ENCODE results near the gene SPIB. TPM values are rescaled to one million over a fixed set of nuclear protein-coding genes. Genes with fewer than 3 reads are reported as not detected.
A peak's percentile ranks its signal among the peaks of the same experiment; 100 is the strongest.

SPIB gene
- total and polyA plus RNA-seq, 4 donors: 0.09 to 5.0 (median 0.36) TPM

DNA sequence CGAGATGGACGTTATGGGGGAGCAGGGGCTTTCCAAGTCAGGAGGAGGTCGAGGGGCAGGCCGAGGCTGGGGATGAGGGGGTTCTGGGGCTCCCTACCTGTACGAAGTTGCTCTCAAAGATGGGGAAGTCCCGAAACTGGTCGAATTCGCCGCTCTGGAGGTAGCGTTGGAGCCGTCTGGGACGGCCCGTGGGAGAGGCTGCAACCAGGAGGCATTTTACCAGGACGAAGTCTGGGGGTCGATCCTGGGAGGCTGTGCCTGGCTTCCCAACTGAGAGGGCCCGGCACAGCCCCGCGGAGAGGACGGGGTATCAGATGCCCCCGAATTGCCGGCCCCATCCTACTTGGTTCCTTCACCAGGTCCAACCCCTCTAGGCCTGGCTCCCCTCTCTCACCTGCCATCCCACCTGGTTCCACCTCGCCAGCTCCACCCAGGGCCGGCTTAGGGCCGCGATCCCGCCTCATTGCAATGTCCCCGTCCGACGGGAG, 57.0 kb downstream of the SPIB start:
- Histone ChIP-seq H3K27ac (ENCODE audit: low read depth in 1 of 2, low read length in 2 of 2) (peak overlapping the region; percentile 60 to 61), H3K9me3 (ENCODE audit: control insufficient read depth in 4 of 4, low read length in 3 of 4) (no peaks in the 10 kb centered on the region), H3K4me1 (ENCODE audit: control insufficient read depth in 4 of 4, insufficient read depth in 4 of 4, low read length in 3 of 4) (peaks cover 4 to 19% (median 15%) of the 10 kb centered on the region in 4 donors), H3K9ac (ENCODE audit: low read depth in 1 of 2, low read length in 2 of 2) (no peak overlapping the region), H3K36me3 (ENCODE audit: control insufficient read depth in 4 of 4, insufficient read depth in 3 of 4, low read depth in 1 of 4, low read length in 3 of 4) (peaks cover 5 to 17% (median 8%) of the 10 kb centered on the region in 4 donors), H3K27me3 (ENCODE audit: control insufficient read depth in 4 of 4, insufficient read depth in 4 of 4, low read length in 3 of 4) (no peaks in the 10 kb centered on the region), H3K4me3 (ENCODE audit: low read depth in 1 of 3, low read length in 3 of 3) (peak overlapping the region in 1 of 3 donors; percentile 89)
- no peak for DNase-seq (ENCODE audit: low spot score)
- 80% methylated on average over 29 of the region's 29 CpGs for WGBS
- TF ChIP-seq JUND (IDR thresholded peaks at IDR 0.05): no peak
- TF ChIP-seq YY1 (IDR thresholded peaks at IDR 0.05): no peak
- no peak for TF ChIP-seq HNF4A (conservative IDR thresholded peaks at IDR 0.05)
- no peak for TF ChIP-seq RAD21 (IDR thresholded peaks at IDR 0.05)
- TF ChIP-seq SP1 (IDR thresholded peaks at IDR 0.05): no peak
- TF ChIP-seq, protein P1, sequence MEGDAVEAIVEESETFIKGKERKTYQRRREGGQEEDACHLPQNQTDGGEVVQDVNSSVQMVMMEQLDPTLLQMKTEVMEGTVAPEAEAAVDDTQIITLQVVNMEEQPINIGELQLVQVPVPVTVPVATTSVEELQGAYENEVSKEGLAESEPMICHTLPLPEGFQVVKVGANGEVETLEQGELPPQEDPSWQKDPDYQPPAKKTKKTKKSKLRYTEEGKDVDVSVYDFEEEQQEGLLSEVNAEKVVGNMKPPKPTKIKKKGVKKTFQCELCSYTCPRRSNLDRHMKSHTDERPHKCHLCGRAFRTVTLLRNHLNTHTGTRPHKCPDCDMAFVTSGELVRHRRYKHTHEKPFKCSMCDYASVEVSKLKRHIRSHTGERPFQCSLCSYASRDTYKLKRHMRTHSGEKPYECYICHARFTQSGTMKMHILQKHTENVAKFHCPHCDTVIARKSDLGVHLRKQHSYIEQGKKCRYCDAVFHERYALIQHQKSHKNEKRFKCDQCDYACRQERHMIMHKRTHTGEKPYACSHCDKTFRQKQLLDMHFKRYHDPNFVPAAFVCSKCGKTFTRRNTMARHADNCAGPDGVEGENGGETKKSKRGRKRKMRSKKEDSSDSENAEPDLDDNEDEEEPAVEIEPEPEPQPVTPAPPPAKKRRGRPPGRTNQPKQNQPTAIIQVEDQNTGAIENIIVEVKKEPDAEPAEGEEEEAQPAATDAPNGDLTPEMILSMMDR (IDR thresholded peaks at IDR 0.05; ENCODE audit: low read depth, low read length, missing input control): no peak
- TF ChIP-seq EGR1 (IDR thresholded peaks at IDR 0.05; ENCODE audit: low read depth in 2 of 2): no peak
- TF ChIP-seq, protein P2, sequence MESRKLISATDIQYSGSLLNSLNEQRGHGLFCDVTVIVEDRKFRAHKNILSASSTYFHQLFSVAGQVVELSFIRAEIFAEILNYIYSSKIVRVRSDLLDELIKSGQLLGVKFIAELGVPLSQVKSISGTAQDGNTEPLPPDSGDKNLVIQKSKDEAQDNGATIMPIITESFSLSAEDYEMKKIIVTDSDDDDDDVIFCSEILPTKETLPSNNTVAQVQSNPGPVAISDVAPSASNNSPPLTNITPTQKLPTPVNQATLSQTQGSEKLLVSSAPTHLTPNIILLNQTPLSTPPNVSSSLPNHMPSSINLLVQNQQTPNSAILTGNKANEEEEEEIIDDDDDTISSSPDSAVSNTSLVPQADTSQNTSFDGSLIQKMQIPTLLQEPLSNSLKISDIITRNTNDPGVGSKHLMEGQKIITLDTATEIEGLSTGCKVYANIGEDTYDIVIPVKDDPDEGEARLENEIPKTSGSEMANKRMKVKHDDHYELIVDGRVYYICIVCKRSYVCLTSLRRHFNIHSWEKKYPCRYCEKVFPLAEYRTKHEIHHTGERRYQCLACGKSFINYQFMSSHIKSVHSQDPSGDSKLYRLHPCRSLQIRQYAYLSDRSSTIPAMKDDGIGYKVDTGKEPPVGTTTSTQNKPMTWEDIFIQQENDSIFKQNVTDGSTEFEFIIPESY (IDR thresholded peaks at IDR 0.05): no peak
- no peak for TF ChIP-seq RXRA (IDR thresholded peaks at IDR 0.05)
- TF ChIP-seq, protein P3, sequence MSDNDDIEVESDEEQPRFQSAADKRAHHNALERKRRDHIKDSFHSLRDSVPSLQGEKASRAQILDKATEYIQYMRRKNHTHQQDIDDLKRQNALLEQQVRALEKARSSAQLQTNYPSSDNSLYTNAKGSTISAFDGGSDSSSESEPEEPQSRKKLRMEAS (IDR thresholded peaks at IDR 0.05): no peak
- no peak for TF ChIP-seq FOXA1 (IDR thresholded peaks at IDR 0.05)

DNA sequence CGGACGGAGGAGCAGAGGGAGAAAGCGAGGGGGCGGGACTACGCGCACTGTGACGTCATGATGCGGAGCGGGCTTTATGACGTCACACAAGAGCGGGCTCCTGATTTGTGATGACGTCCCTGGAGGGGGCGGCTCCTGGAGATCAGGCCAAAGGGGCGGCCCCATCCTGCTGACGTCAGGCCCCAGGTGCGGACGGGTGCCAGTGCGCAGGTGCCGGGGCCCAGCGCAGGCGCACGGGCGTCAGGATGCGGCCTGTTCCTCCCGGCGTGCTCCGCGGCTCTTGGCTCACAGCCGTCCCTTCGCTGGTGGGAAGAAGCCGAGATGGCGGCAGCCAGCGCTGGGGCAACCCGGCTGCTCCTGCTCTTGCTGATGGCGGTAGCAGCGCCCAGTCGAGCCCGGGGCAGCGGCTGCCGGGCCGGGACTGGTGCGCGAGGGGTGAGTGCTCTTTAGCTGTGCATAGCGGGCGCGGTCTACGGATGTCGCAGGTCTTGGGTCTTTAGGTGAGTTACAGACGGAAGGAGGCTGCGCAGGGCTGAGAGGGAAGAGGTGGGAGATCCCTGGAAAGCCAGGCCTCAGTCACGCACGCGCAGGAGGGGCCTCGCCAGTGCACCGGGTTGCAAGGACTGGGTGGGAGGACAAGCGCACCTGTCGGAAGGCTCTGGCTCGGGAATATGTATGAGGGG, 57.6 kb downstream of the SPIB start, which contains the start of the genes EMC10 and GARIN5A:
Gene EMC10, plus strand, starts transcription at position 284 of the 683 bp plus-strand sequence. Its CDS starts 38 bp downstream, at position 322.
Gene GARIN5A, minus strand, starts transcription at position 625 of the 683 bp plus-strand sequence. Its CDS starts 460 bp downstream, at position 165.
- WGBS: 3% methylated on average over 58 of the region's 58 CpGs
- Histone ChIP-seq H3K9ac (ENCODE audit: low read depth in 1 of 2, low read length in 2 of 2) (peak within 1 kb of the TSS; percentile 58 to 81), H3K4me3 (ENCODE audit: low read depth in 1 of 3, low read length in 3 of 3) (peak within 1 kb of the TSS; percentile 89 to 99 (median 94))

More for the DNA sequence above, 57.6 kb downstream of the SPIB start, which contains the start of the genes EMC10 and GARIN5A:
- peak; percentile 81 for DNase-seq (ENCODE audit: low spot score)
- Histone ChIP-seq H3K4me1 (ENCODE audit: control insufficient read depth in 4 of 4, insufficient read depth in 4 of 4, low read length in 3 of 4) (peaks cover 4 to 19% (median 15%) of the 10 kb centered on the region in 4 donors), H3K27ac (ENCODE audit: low read depth in 1 of 2, low read length in 2 of 2) (peak within 1 kb of the TSS; percentile 60 to 61), H3K9me3 (ENCODE audit: control insufficient read depth in 4 of 4, low read length in 3 of 4) (no peaks in the 10 kb centered on the region), H3K27me3 (ENCODE audit: control insufficient read depth in 4 of 4, insufficient read depth in 4 of 4, low read length in 3 of 4) (no peaks in the 10 kb centered on the region), H3K36me3 (ENCODE audit: control insufficient read depth in 4 of 4, insufficient read depth in 3 of 4, low read depth in 1 of 4, low read length in 3 of 4) (peaks cover 5 to 22% (median 11%) of the 10 kb centered on the region in 4 donors)
- peak in 1 of 2 donors; percentile 75 for TF ChIP-seq GABPA (IDR thresholded peaks at IDR 0.05 in 1 of 2, conservative IDR thresholded peaks at IDR 0.05 in 1 of 2)
- TF ChIP-seq, protein P3 (IDR thresholded peaks at IDR 0.05): no peak
- TF ChIP-seq FOXA1 (IDR thresholded peaks at IDR 0.05): no peak
- TF ChIP-seq, protein P2 (IDR thresholded peaks at IDR 0.05): no peak
- TF ChIP-seq, protein P4, sequence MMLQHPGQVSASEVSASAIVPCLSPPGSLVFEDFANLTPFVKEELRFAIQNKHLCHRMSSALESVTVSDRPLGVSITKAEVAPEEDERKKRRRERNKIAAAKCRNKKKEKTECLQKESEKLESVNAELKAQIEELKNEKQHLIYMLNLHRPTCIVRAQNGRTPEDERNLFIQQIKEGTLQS (IDR thresholded peaks at IDR 0.05): no peak
- no peak for TF ChIP-seq RXRA (IDR thresholded peaks at IDR 0.05)
- TF ChIP-seq YY1 (IDR thresholded peaks at IDR 0.05): peak; percentile 93
- TF ChIP-seq, protein P1 (IDR thresholded peaks at IDR 0.05; ENCODE audit: low read depth, low read length, missing input control): no peak
- TF ChIP-seq SP1 (IDR thresholded peaks at IDR 0.05): peak; percentile 12
- no peak for TF ChIP-seq EGR1 (IDR thresholded peaks at IDR 0.05; ENCODE audit: low read depth in 2 of 2)

All from liver (tissue), 9 donors.